ENCODE results near the gene EFHC1. TPM values are rescaled to one million over a fixed set of nuclear protein-coding genes. Genes with fewer than 3 reads are reported as not detected.
A peak's percentile ranks its signal among the peaks of the same experiment; 100 is the strongest.

EFHC1 gene
- total RNA-seq, 1 experiment from 2014 or later: 15.5 TPM

GRCh38 chr6:52514514-52514913, 94.4 kb downstream of the EFHC1 start:
- Mint-ChIP-seq H3K4me3 (no peak overlapping the region), H3K9me3 (no peaks in the 10 kb centered on the region), H3K4me1 (peaks cover 63% of the 10 kb centered on the region), H3K27me3 (ENCODE audit: low read depth) (no peaks in the 10 kb centered on the region), H3K36me3 (peaks cover 25% of the 10 kb centered on the region), H3K27ac (peak overlapping the region; percentile 90; the same call in 1 of the 2 replicates)
- ATAC-seq (no peak), DNase-seq (ENCODE audit: low spot score) (no peak)
- ChIA-PET POLR2A (no interaction called here), CTCF (interaction anchor here (1.4 to 1.6 kb wide), 2 partner anchors 95 to 138 kb away, joined by 4 read pairs; partner anchors contain the start of gene EFHC1)
- TF ChIP-seq ATF2 (CRISPR knock-in tag; IDR thresholded peaks at IDR 0.05; ENCODE audit: borderline replicate concordance, low read depth): no peak
- no peak for TF ChIP-seq JUN (CRISPR knock-in tag; IDR thresholded peaks at IDR 0.05)
- no peak for TF ChIP-seq MLX (CRISPR knock-in tag; IDR thresholded peaks at IDR 0.05)

GRCh38 chr6:52515219-52515960, 95.2 kb downstream of the EFHC1 start:
- H3K4me1 Mint-ChIP-seq: peaks cover 55% of the 10 kb centered on the region
- no peak for DNase-seq (ENCODE audit: low spot score)
- H3K9me3 Mint-ChIP-seq: no peaks in the 10 kb centered on the region
- CTCF ChIA-PET: interaction anchor here (0.6 to 1.6 kb wide), 4 partner anchors 9 to 137 kb away, joined by 3 to 6 read pairs (median 4); partner anchors contain the start of gene EFHC1
- TF ChIP-seq ZNF396 (CRISPR knock-in tag; IDR thresholded peaks at IDR 0.05; ENCODE audit: borderline replicate concordance) (no peak), ZNF138 (CRISPR knock-in tag; conservative IDR thresholded peaks at IDR 0.05) (no peak)
- H3K4me3 Mint-ChIP-seq: no peak overlapping the region
- ATAC-seq: no peak
- H3K36me3 Mint-ChIP-seq: peaks cover 20% of the 10 kb centered on the region
- H3K27me3 Mint-ChIP-seq (ENCODE audit: low read depth): no peaks in the 10 kb centered on the region
- peak overlapping the region; percentile 90 for H3K27ac Mint-ChIP-seq
- POLR2A ChIA-PET: no interaction called here

GRCh38 chr6:52516269-52516668, 96.1 kb downstream of the EFHC1 start:
- ATAC-seq (no peak), DNase-seq (ENCODE audit: low spot score) (no peak)
- no peaks in the 10 kb centered on the region for H3K27me3 Mint-ChIP-seq (ENCODE audit: low read depth)
- no peak overlapping the region for H3K4me3 Mint-ChIP-seq
- H3K9me3 Mint-ChIP-seq: no peaks in the 10 kb centered on the region
- peaks cover 16% of the 10 kb centered on the region for H3K36me3 Mint-ChIP-seq
- ChIA-PET CTCF (interaction anchor here (0.6 to 1.6 kb wide), 2 partner anchors 109 to 136 kb away, joined by 4 to 6 read pairs; no protein-coding TSS in a partner anchor), POLR2A (no interaction called here)
- H3K27ac Mint-ChIP-seq: no peak overlapping the region
- TF ChIP-seq RELA (CRISPR knock-in tag; IDR thresholded peaks at IDR 0.05; ENCODE audit: borderline replicate concordance): no peak
- TF ChIP-seq PRRX2 (CRISPR knock-in tag; IDR thresholded peaks at IDR 0.05): no peak
- no peak for TF ChIP-seq CREB1 (CRISPR knock-in tag; IDR thresholded peaks at IDR 0.05)
- no peak for TF ChIP-seq HMGA2 (CRISPR knock-in tag; IDR thresholded peaks at IDR 0.05)
- no peak for TF ChIP-seq USF2 (CRISPR knock-in tag; IDR thresholded peaks at IDR 0.05)
- TF ChIP-seq KAT7 (CRISPR knock-in tag; IDR thresholded peaks at IDR 0.05; ENCODE audit: borderline replicate concordance): no peak
- TF ChIP-seq E2F4 (CRISPR knock-in tag; IDR thresholded peaks at IDR 0.05; ENCODE audit: borderline replicate concordance, low read depth): no peak
- no peak for TF ChIP-seq ZNF263 (CRISPR knock-in tag; IDR thresholded peaks at IDR 0.05; ENCODE audit: low read depth)
- TF ChIP-seq SMAD4 (CRISPR knock-in tag; IDR thresholded peaks at IDR 0.05): no peak
- TF ChIP-seq HMGXB4 (CRISPR knock-in tag; IDR thresholded peaks at IDR 0.05): no peak
- no peak for TF ChIP-seq ZNF138 (CRISPR knock-in tag; conservative IDR thresholded peaks at IDR 0.05)
- no peak for TF ChIP-seq ZNF396 (CRISPR knock-in tag; IDR thresholded peaks at IDR 0.05; ENCODE audit: borderline replicate concordance)
- no peak for TF ChIP-seq ZSCAN18 (CRISPR knock-in tag; IDR thresholded peaks at IDR 0.05)
- TF ChIP-seq RORB (CRISPR knock-in tag; IDR thresholded peaks at IDR 0.05): no peak
- TF ChIP-seq NFE2L1 (CRISPR knock-in tag; IDR thresholded peaks at IDR 0.05): no peak
- no peak for TF ChIP-seq PREB (CRISPR knock-in tag; IDR thresholded peaks at IDR 0.05; ENCODE audit: borderline replicate concordance)
- TF ChIP-seq FOXK1 (CRISPR knock-in tag; IDR thresholded peaks at IDR 0.05): no peak
- no peak for TF ChIP-seq FOXJ3 (CRISPR knock-in tag; IDR thresholded peaks at IDR 0.05; ENCODE audit: borderline replicate concordance)
- TF ChIP-seq SMAD3 (CRISPR knock-in tag; IDR thresholded peaks at IDR 0.05; ENCODE audit: borderline replicate concordance): no peak
- no peak for TF ChIP-seq CBFB (CRISPR knock-in tag; IDR thresholded peaks at IDR 0.05; ENCODE audit: low read depth)
- peaks cover 49% of the 10 kb centered on the region for H3K4me1 Mint-ChIP-seq

Data from WTC11 (cell line).